ENCODE results near the gene VWA8.

DNA sequence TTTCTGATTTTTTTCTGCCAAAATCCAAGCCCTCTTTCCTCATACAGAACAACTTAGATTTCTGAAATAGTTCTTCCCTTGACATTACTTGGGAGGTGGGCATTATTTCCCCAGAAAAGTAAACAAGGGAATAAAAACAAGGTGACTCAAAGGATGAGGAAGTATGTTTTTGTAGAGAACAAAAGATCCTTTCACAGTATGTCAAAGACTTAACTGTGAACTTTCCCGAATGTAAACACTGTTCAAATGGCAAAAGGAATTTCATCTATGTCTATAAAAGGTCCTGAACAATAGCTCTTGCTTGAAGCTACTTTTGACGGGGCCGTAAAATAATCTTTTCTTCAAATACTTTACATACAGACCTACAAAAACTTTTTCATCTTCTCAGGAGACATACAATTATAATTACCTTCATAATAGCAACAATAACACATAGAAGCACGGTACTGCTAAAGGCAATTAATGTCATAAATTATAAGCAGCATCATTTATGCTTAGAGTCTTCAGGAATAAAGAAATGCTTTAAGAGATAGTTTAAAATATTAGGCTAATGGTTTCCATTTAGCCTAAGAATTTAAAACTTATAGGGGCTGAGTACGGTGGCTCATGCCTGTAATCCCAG is 312.5 kb downstream of the VWA8 start:
- no peak for TF ChIP-seq POLR2AphosphoS5 (IDR thresholded peaks at IDR 0.05; ENCODE audit: low read depth, low read length)
- no peak for TF ChIP-seq TAF1 (IDR thresholded peaks at IDR 0.05; ENCODE audit: borderline replicate concordance, insufficient read depth, low read length)
- TF ChIP-seq, protein P1, sequence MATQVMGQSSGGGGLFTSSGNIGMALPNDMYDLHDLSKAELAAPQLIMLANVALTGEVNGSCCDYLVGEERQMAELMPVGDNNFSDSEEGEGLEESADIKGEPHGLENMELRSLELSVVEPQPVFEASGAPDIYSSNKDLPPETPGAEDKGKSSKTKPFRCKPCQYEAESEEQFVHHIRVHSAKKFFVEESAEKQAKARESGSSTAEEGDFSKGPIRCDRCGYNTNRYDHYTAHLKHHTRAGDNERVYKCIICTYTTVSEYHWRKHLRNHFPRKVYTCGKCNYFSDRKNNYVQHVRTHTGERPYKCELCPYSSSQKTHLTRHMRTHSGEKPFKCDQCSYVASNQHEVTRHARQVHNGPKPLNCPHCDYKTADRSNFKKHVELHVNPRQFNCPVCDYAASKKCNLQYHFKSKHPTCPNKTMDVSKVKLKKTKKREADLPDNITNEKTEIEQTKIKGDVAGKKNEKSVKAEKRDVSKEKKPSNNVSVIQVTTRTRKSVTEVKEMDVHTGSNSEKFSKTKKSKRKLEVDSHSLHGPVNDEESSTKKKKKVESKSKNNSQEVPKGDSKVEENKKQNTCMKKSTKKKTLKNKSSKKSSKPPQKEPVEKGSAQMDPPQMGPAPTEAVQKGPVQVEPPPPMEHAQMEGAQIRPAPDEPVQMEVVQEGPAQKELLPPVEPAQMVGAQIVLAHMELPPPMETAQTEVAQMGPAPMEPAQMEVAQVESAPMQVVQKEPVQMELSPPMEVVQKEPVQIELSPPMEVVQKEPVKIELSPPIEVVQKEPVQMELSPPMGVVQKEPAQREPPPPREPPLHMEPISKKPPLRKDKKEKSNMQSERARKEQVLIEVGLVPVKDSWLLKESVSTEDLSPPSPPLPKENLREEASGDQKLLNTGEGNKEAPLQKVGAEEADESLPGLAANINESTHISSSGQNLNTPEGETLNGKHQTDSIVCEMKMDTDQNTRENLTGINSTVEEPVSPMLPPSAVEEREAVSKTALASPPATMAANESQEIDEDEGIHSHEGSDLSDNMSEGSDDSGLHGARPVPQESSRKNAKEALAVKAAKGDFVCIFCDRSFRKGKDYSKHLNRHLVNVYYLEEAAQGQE (IDR thresholded peaks at IDR 0.05; ENCODE audit: insufficient read depth in 1 of 2, low read depth in 2 of 2, low read length in 2 of 2): no peak
